Effector memory CD4-positive, alpha-beta T cell (primary cell): ENCODE data around the gene MTG1.
A peak's percentile ranks its signal among the peaks of the same experiment; 100 is the strongest.
"Not testable (repeated sequence)": the region's sequence is repeated elsewhere in the genome, so short reads cannot be mapped to it uniquely, and the experiment has no call there.

Experiments
- DNase-seq, 3 donors: peaks; one replicate each; pipeline ENCODE4 v3.0.0-alpha.2; 2020
- H3K27ac ChIP-seq: 2 replicates; pipeline ENCODE4 v1.7.0; 2013; ENCODE audit warnings: mild to moderate bottlenecking, low read length, moderate library complexity; ENCODE audit not compliant: insufficient read depth, poor library complexity, severe bottlenecking
- H3K27me3 ChIP-seq: replicated peaks from 2 replicates; pipeline ENCODE4 v1.7.0; 2013; ENCODE audit warnings: mild to moderate bottlenecking, low read length; ENCODE audit not compliant: insufficient read depth, control insufficient read depth, poor library complexity, severe bottlenecking
- H3K36me3 ChIP-seq: 2 replicates; pipeline ENCODE4 v1.7.0; 2013; ENCODE audit warnings: mild to moderate bottlenecking, low read length, moderate library complexity; ENCODE audit not compliant: control insufficient read depth, insufficient read depth
- H3K4me1 ChIP-seq: 2 replicates; pipeline ENCODE4 v1.7.0; 2013; ENCODE audit warnings: low read length, mild to moderate bottlenecking; ENCODE audit not compliant: control insufficient read depth, insufficient read depth, poor library complexity, severe bottlenecking
- H3K4me3 ChIP-seq: 2 replicates; pipeline ENCODE4 v1.7.0; 2013; ENCODE audit warnings: low read length, low read depth, mild to moderate bottlenecking; ENCODE audit not compliant: insufficient read depth, poor library complexity, severe bottlenecking
- H3K9me3 ChIP-seq: 2 replicates; pipeline ENCODE4 v1.7.0; 2013; ENCODE audit warnings: mild to moderate bottlenecking, low read length, moderate library complexity; ENCODE audit not compliant: control insufficient read depth

Gene MTG1

GRCh38 chr10:133378251-133379096 is 15.5 kb upstream of the MTG1 start:
- H3K9me3 ChIP-seq = no peaks in the 10 kb centered on the region
- H3K36me3 ChIP-seq = no peaks in the 10 kb centered on the region
- H3K27me3 ChIP-seq = no peaks in the 10 kb centered on the region
- DNase-seq = peak; percentile 34 to 57 (median 37)
- H3K4me1 ChIP-seq = peaks cover 13% of the 10 kb centered on the region
- peak overlapping the region; percentile 96 for H3K4me3 ChIP-seq
- H3K27ac ChIP-seq = peak overlapping the region; percentile 51

- Histone ChIP-seq H3K4me3 (peak within 1 kb of the TSS; percentile 96), H3K27me3 (no peaks in the 10 kb centered on the region), H3K4me1 (peaks cover 13% of the 10 kb centered on the region), H3K36me3 (no peaks in the 10 kb centered on the region), H3K27ac (peak within 1 kb of the TSS; percentile 51), H3K9me3 (no peaks in the 10 kb centered on the region)
- DNase-seq = peak; percentile 53 to 61 (median 55)
Observed at GRCh38 chr10:133379152-133379800, 14.7 kb upstream of the MTG1 start, which contains the start of gene PAOX. Gene PAOX, plus strand, starts transcription at chr10:133379262. Its CDS starts 55 bp downstream, at chr10:133379317.

GRCh38 chr10:133379801-133380666 is 13.9 kb upstream of the MTG1 start:
- no peaks in the 10 kb centered on the region for H3K9me3 ChIP-seq
- peak overlapping the region; percentile 41 for H3K27ac ChIP-seq
- no peaks in the 10 kb centered on the region for H3K36me3 ChIP-seq
- no peaks in the 10 kb centered on the region for H3K27me3 ChIP-seq
- H3K4me1 ChIP-seq = peaks cover 13% of the 10 kb centered on the region
- peak overlapping the region; percentile 48 for H3K4me3 ChIP-seq
- no peak for DNase-seq

- DNase-seq = no peak
- Histone ChIP-seq H3K9me3 (no peaks in the 10 kb centered on the region), H3K36me3 (no peaks in the 10 kb centered on the region), H3K4me3 (no peak overlapping the region), H3K27ac (no peak overlapping the region), H3K4me1 (peaks cover 13% of the 10 kb centered on the region), H3K27me3 (no peaks in the 10 kb centered on the region)
Observed at GRCh38 chr10:133381036-133381435, 12.9 kb upstream of the MTG1 start.

- Histone ChIP-seq H3K4me1 (peaks cover 11% of the 10 kb centered on the region), H3K27me3 (no peaks in the 10 kb centered on the region), H3K9me3 (no peaks in the 10 kb centered on the region), H3K36me3 (no peaks in the 10 kb centered on the region), H3K4me3 (no peak overlapping the region), H3K27ac (no peak overlapping the region)
- no peak for DNase-seq
Observed at GRCh38 chr10:133383551-133383950, 10.4 kb upstream of the MTG1 start.

- Histone ChIP-seq H3K27me3 (no peaks in the 10 kb centered on the region), H3K36me3 (no peaks in the 10 kb centered on the region), H3K4me1 (peaks cover 13% of the 10 kb centered on the region), H3K27ac (no peak overlapping the region), H3K4me3 (no peak overlapping the region), H3K9me3 (no peaks in the 10 kb centered on the region)
- no peak for DNase-seq
Observed at GRCh38 chr10:133384071-133384470, 9.9 kb upstream of the MTG1 start.

GRCh38 chr10:133385214-133385613 is 8.7 kb upstream of the MTG1 start:
- H3K27me3 ChIP-seq = no peaks in the 10 kb centered on the region

GRCh38 chr10:133386951-133387350 is 7.0 kb upstream of the MTG1 start:
- not testable (repeated sequence) for H3K36me3 ChIP-seq, H3K27ac ChIP-seq, H3K9me3 ChIP-seq, H3K27me3 ChIP-seq, DNase-seq, H3K4me3 ChIP-seq
- peaks cover 28% of the 10 kb centered on the region for H3K4me1 ChIP-seq

More at GRCh38 chr10:133385214-133385613, 8.7 kb upstream of the MTG1 start:
- Histone ChIP-seq H3K4me3 (no peak overlapping the region), H3K27ac (no peak overlapping the region), H3K9me3 (no peaks in the 10 kb centered on the region), H3K36me3 (no peaks in the 10 kb centered on the region), H3K4me1 (peaks cover 14% of the 10 kb centered on the region)
- DNase-seq = no peak

GRCh38 chr10:133388236-133388972 is 5.6 kb upstream of the MTG1 start:
- no peaks in the 10 kb centered on the region for H3K36me3 ChIP-seq
- peaks cover 29% of the 10 kb centered on the region for H3K4me1 ChIP-seq
- no peaks in the 10 kb centered on the region for H3K9me3 ChIP-seq
- peak overlapping the region; percentile 51 for H3K4me3 ChIP-seq
- DNase-seq = no peak
- no peaks in the 10 kb centered on the region for H3K27me3 ChIP-seq
- peak overlapping the region; percentile 80 for H3K27ac ChIP-seq
